Measurements from ENCODE around the gene RASSF8.

The RASSF8 gene

GRCh38 chr12:25962932-25963525 is 4.5 kb downstream of the RASSF8 start:
- no peak for DNase-seq

DNA sequence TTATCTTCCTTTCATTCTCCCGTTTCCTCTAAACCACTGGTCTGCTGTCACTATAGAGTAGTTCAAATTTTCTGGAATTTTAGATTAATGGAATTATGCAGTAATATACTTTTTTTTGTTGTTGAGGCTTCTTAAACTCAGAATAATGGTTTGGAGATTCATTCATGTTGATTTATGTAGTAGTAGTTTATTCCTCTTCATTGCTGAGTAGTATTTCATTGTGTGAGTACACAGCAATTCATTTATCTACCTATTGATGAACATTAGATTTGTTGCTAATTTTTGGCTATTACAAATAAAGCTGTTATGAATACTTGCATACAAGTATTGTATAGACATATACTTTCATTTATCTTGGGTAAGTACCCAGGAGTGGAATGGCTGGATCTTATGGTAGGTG is 7.2 kb downstream of the RASSF8 start:
- no peak for DNase-seq

DNA sequence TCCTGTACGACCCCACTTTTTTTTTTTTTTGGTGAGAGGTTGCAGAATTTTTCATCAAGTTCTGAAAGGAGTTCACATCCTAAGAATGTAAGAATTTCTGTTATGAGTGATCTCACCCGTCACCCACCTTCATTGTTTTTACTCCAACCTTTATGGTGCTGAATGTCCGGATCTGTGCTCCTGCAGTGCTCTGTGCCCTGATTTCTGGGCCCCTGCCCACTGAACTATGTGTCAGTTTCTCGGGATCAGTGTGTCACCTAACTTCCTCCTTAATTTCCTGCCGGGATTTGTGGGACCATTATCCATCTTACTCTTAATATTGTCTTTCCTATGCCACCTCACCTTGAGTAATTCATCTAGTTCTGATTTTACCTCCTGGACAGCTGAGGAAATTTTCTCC is 11.6 kb downstream of the RASSF8 start:
- no peak for DNase-seq

DNA sequence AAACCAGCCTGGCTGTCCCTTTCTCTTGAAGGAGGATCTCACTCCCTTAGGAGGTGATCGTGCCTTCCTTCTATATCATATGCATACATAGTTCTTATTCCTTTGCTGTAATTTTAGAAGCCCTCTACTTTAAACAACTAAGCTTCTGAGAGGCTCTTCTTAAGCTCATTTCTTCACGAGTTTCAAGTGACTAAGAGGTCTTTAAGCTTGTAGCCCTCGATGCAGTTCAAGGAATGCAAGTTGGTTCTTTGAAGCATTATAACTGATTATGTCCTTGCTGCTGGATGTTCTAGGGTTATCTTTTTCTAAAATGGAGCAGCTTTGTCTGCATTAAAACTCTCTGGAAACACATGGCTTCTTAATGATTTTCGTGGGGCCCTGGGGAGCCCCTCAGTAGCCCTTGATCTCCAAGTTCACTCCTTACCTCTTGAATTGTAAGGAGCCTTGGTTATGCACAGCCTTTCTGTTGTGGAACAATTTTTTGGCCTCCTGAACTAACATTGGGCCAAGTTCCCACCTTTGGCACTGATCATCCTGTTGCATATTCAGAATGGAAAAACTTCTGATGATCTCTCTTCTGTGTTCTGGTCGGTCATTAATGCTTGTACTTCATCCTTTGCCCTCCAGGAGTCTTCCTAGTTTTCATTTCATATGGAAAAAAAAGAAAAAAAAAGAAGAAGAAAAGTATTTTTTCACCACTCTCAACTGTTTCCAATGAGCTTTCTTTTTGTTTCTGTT is 12.6 kb downstream of the RASSF8 start:
- no peak for DNase-seq

- no peak for DNase-seq
These were observed 13.2 kb downstream of the RASSF8 start for GRCh38 chr12:25971654-25972041.

- DNase-seq = no peak
These were observed 14.3 kb downstream of the RASSF8 start for GRCh38 chr12:25972783-25973182.

DNA sequence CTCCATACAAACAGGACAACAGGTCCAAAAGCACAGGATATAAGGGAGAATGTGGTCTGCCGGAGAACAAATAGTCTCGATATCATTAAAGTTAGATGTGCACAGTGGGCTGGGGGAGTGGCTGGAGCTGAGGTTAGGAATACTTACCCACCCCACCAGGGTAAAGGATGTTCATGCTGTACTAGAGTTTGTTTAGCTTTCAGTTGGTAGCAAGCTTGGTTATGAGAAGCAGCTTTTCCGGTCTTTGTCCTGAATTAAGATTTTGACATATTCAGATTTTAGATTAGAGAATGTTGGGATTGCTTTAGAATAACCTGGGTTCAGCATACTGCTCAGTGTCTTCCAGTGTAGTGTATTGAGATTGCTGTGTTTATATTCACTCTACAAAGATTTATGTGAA is 16.7 kb downstream of the RASSF8 start:
- no peak for DNase-seq

DNA sequence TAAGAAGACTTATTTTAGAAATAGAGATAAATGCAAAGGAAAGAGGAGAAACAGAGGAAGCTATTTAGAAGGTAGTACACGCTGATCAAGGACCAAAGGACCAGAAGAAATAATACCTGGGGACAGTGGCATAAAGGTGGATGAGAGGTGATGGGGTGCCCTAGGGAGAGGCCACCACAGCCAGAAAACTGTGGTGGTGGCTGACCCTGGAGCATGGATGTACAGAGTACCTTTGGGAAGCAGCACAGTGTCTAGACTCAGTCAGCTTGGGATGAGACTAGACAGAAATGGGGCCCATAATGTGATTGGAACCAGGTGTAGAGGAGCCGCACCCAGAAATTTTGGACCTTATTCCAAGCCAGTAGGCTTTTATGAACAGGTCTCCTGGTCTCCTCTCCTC is 17.2 kb downstream of the RASSF8 start:
- DNase-seq = no peak

- DNase-seq = no peak
These were observed 17.8 kb downstream of the RASSF8 start for GRCh38 chr12:25976289-25976688.

DNA sequence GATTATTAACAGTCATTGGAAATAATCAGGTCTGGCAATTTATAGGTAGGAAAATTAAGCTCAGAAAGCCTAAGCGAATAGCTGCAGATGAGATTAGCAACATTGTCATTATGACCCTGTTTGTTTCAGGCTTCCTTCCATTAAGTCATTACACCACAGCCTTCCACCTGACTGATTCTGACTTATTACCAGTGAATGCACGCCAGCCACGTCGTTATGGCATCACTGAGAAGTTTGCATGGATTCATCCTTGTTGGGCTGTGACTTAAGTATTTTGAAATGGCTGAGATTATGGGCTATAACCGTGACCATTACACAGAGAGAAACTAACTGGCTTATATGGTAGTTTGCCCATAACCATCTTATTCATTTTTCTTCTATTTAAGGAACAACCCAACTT is 18.6 kb downstream of the RASSF8 start:
- no peak for DNase-seq

DNA sequence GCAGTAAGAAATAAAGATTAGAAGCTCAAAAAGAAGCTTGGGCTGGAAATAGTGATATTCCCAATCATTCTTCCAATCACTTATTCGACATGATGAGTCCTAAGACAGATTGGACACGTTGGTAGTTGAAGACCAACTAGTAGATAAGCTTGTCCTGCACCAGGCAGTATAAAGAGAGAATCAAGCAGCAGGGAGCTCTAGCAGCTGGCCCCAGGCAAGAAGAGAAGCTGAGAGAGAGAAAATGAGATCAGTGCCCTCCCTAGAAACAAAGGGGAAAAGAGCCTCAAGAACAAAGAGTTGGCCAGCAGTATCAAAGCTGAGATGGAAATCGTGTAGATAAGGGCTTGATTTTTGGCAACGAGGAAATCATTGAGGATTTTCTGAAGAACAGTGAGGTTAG is 20.6 kb downstream of the RASSF8 start:
- DNase-seq = no peak

- no peak for DNase-seq
These were observed 21.1 kb downstream of the RASSF8 start for GRCh38 chr12:25979563-25979962.

GRCh38 chr12:25980035-25980434 is 21.6 kb downstream of the RASSF8 start:
- DNase-seq = no peak

DNA sequence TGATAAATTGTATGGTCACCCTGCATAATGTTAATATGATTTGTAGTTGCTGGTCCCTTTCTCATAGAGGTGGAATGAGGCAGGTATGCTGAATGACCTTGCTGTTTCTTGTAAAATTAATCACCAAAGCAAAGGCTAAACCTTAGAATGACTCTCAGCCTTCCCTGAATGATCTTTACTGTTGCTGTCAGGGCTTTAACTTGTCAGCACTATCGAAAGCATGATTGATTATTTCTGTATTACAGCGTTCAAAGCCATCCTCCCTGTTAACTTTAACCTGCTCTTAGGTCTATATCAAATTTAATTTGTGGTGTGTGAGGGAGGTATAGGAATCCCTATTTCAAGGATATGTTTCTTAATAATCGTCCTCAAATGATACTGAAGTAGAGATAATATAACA is 23.1 kb downstream of the RASSF8 start:
- no peak for DNase-seq

DNA sequence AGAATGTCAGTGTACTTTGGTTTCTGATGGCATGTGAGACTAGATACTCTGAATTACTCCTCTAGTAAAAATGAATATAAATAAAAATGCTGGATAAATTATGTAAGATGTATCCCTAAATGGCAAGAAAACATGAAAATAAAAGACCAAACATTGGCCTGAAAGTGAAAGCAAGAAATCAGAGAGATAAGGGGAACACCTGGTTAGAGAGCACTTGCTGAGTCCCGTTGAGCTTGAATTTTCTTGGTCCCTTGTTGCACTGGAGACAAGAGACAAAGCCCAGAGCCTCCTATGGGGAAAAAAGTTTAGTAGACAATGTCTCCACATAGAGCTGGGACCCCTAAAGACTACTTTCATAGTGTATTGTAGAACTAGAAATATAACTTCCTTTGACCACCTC is 23.9 kb downstream of the RASSF8 start:
- no peak for DNase-seq

GRCh38 chr12:25983625-25984024 is 25.1 kb downstream of the RASSF8 start:
- no peak for DNase-seq

- no peak for DNase-seq
These were observed 26.3 kb downstream of the RASSF8 start for GRCh38 chr12:25984759-25985158.

GRCh38 chr12:25985316-25986175 is 27.1 kb downstream of the RASSF8 start:
- no peak for DNase-seq

DNA sequence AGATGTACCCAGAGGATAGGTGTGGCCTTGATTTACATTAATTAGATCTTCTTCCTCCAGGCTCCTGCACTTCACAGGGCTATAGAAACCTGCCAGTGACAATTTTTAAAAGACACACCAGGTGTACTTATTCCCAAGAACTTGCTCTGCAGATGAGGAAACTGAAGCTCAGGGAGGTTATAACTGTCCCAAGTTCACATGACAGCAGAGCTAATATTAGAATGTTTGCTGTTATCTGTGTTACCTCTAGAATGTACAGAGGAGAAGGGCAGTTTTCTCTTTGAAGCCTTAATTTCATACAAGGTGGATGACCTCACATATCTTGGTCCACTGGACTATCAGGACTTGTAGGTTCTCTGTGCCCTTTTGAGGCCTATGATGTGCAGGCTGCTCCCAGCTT is 27.7 kb downstream of the RASSF8 start:
- DNase-seq = no peak

DNA sequence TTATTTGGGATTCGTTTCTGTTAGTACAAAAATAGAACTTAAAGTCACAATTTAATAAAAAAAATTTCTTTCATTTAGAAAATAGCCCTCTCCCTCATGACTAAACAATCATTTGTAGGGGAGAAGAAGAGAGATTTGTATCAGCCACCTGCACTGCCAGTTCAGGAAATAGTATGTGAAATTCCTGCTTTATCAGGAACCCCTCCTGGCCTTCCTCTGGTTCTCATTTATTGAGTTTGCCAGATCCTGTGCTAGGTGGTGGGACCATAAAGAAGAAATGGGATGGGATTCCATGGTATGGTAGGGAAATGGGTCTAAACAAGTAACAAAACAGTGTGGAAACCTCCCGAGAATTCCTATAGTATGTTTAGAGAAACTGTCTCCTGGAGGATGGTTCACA is 30.0 kb downstream of the RASSF8 start:
- no peak for DNase-seq

DNA sequence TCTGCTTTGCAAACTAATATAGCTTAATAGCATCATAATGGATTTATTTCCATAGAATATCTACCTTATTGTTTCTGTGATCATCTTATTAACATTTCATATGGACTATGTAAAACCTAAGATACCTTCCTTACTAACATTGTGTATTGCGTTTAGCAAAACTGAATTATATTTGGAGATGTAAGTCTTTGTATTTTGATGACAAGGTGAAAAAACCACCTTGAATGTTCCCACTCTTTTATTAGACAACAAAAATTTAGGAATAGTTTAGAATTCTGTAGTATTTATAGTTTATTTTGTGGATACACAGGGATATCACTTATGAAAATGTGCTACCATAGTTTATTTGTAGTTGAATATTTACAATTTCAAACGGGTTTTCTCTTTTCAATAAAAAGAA is 32.0 kb downstream of the RASSF8 start:
- no peak for DNase-seq

- no peak for DNase-seq
These were observed 33.7 kb downstream of the RASSF8 start for GRCh38 chr12:25992026-25992782.

DNA sequence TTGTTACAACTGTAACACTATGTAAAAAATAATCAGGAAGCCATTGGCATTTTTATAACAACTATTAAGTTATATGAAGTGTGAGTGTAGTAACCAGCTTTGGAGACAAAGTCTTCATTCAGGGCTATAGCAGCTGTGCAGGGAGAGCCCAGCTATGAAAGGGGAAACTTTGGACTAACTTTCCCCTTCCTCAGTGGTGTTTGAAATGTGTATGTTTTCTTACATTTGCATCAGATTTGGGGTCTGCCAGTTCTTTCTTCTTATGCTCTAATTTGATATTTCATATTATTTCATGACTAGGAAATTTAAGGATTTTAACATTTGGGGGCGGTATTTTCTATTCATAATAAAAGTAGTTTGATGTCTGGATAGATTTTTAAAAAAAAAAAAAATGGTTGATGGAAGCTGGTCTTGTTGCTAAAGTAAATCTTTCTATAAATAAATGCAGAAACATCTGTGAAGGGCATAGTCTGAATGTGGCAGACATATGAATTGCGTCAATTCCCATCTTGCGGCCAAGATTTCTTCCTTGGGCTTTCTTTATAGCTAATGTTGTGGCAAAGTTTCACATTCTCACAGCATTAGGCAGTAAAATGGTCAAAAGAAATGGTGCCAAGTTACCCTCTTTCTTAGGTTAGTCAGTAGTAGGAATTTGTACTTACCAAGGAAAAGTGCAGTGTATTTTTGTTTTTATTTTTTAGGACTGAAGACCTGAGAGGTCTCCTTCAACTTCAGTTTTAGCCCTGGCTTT is 35.6 kb downstream of the RASSF8 start:
- no peak for DNase-seq
